WI38 (cell line): ENCODE results near the gene IDUA.

ENCODE experiments used
- H3K4me3 ChIP-seq: 2 replicates; pipeline ENCODE4 v1.5.1; 2011; ENCODE audit warnings: low read depth, mild to moderate bottlenecking, control low read depth, low read length
- CTCF ChIP-seq: IDR thresholded peaks from 2 replicates; pipeline ENCODE4 v1.5.1; 2012; ENCODE audit warnings: low read depth, mild to moderate bottlenecking, control low read depth, low read length

The IDUA gene

GRCh38 chr4:999882-1000425 is 13.1 kb downstream of the IDUA start:
- TF ChIP-seq CTCF, result no peak
- H3K4me3 ChIP-seq, result no peak overlapping the region

- no peak for TF ChIP-seq CTCF
- no peak overlapping the region for H3K4me3 ChIP-seq
Observed at GRCh38 chr4:1000686-1001260, 13.9 kb downstream of the IDUA start.

GRCh38 chr4:1001561-1002130 is 14.8 kb downstream of the IDUA start:
- H3K4me3 ChIP-seq, result no peak overlapping the region
- no peak for TF ChIP-seq CTCF

GRCh38 chr4:1002131-1002630 is 15.3 kb downstream of the IDUA start:
- TF ChIP-seq CTCF, result no peak

GRCh38 chr4:1002631-1003251 is 15.9 kb downstream of the IDUA start:
- H3K4me3 ChIP-seq, result no peak overlapping the region
- no peak for TF ChIP-seq CTCF

More at GRCh38 chr4:1002131-1002630, 15.3 kb downstream of the IDUA start:
- H3K4me3 ChIP-seq, result no peak overlapping the region

GRCh38 chr4:1003271-1004070 is 16.6 kb downstream of the IDUA start:
- H3K4me3 ChIP-seq, result no peak overlapping the region
- no peak for TF ChIP-seq CTCF
